WTC11 (cell line): ENCODE data around the gene RASL12. TPM values are rescaled to one million over a fixed set of nuclear protein-coding genes. Genes with fewer than 3 reads are reported as not detected.

Source experiments
- ATAC-seq: fragments of 200-7000 bp; cut with Tn5 transposase; 2 replicates; pipeline ENCODE4 v1.10.0; 2021; ENCODE audit warnings: mild to moderate bottlenecking, moderate library complexity
- CTCF ChIA-PET: fragments of 300-600 bp; sonication (Branson Sonifier 250); formaldehyde crosslinking; loops from one replicate; lab custom pipeline; 2021; ENCODE audit warnings: antibody characterized with exemption; lab: Charles Lee
- POLR2A ChIA-PET: fragments of 350-600 bp; sonication (Branson Sonifier 250); formaldehyde crosslinking; loops from one replicate; lab custom pipeline; 2021; ENCODE audit warnings: antibody characterized with exemption; lab: Charles Lee
- DNase-seq: peaks from one replicate; pipeline ENCODE4 v3.0.0; 2021; ENCODE audit warnings: low spot score
- H3K27ac Mint-ChIP-seq: 2 replicates; pipeline ENCODE4 v1.8.0; 2021; ENCODE audit warnings: mixed read lengths
- H3K27me3 Mint-ChIP-seq: 2 replicates; pipeline ENCODE4 v1.8.0; 2021; ENCODE audit warnings: low read depth, mild to moderate bottlenecking, moderate library complexity, mixed read lengths
- H3K36me3 Mint-ChIP-seq: 2 replicates; pipeline ENCODE4 v1.8.0; 2021; ENCODE audit warnings: mixed read lengths
- H3K4me1 Mint-ChIP-seq: 2 replicates; pipeline ENCODE4 v1.8.0; 2022; ENCODE audit warnings: mixed read lengths
- H3K4me3 Mint-ChIP-seq: 2 replicates; pipeline ENCODE4 v1.8.0; 2021; ENCODE audit warnings: mild to moderate bottlenecking, moderate library complexity, mixed read lengths
- H3K9me3 Mint-ChIP-seq: 2 replicates; pipeline ENCODE4 v1.8.0; 2021; ENCODE audit warnings: mixed read lengths
- ATF6 ChIP-seq: sonication (generic); formaldehyde crosslinking; IDR thresholded peaks from 2 replicates; pipeline ENCODE4 v1.8.1; 2023; ENCODE audit warnings: mild to moderate bottlenecking, missing genetic modification reagents
- CBFB ChIP-seq: sonication (generic); formaldehyde crosslinking; IDR thresholded peaks from 2 replicates; pipeline ENCODE4 v1.8.1; 2022; ENCODE audit warnings: mild to moderate bottlenecking, low read depth, missing genetic modification reagents
- ERG ChIP-seq: fragments of 250-450 bp; sonication (Bioruptor Pico); IDR thresholded peaks from 2 replicates; pipeline ENCODE4 v1.8.0; 2021; ENCODE audit warnings: mild to moderate bottlenecking
- FOXK1 ChIP-seq: sonication (generic); formaldehyde crosslinking; IDR thresholded peaks from 2 replicates; pipeline ENCODE4 v1.8.0; 2022; ENCODE audit warnings: mild to moderate bottlenecking, moderate library complexity, missing genetic modification reagents
- GTF2I ChIP-seq: fragments of 250-450 bp; sonication (Bioruptor Pico); conservative IDR thresholded peaks from 2 replicates; pipeline ENCODE4 v1.4.0; 2021; ENCODE audit warnings: mild to moderate bottlenecking
- HMGA2 ChIP-seq: fragments of 250-450 bp; sonication (Bioruptor Pico); IDR thresholded peaks from 2 replicates; pipeline ENCODE4 v1.4.0; 2021; ENCODE audit warnings: mild to moderate bottlenecking, moderate library complexity
- JAZF1 ChIP-seq: fragments of 250-450 bp; sonication (Bioruptor Pico); IDR thresholded peaks from 2 replicates; pipeline ENCODE4 v1.9.0; 2021; ENCODE audit warnings: moderate library complexity, mild to moderate bottlenecking, inconsistent platforms
- MAX ChIP-seq: sonication (generic); formaldehyde crosslinking; IDR thresholded peaks from 2 replicates; pipeline ENCODE4 v1.8.0; 2022; ENCODE audit warnings: mild to moderate bottlenecking, missing genetic modification reagents
- PRDM15 ChIP-seq: sonication (generic); formaldehyde crosslinking; IDR thresholded peaks from 2 replicates; pipeline ENCODE4 v1.8.0; 2022; ENCODE audit warnings: missing genetic modification reagents
- SMAD4 ChIP-seq: sonication (generic); formaldehyde crosslinking; IDR thresholded peaks from 2 replicates; pipeline ENCODE4 v1.8.0; 2022; ENCODE audit warnings: mild to moderate bottlenecking, missing genetic modification reagents
- SOX15 ChIP-seq: fragments of 250-450 bp; sonication (Bioruptor Pico); IDR thresholded peaks from 2 replicates; pipeline ENCODE4 v1.9.0; 2021; ENCODE audit warnings: mild to moderate bottlenecking
- ZBTB21 ChIP-seq: sonication (generic); formaldehyde crosslinking; IDR thresholded peaks from 2 replicates; pipeline ENCODE4 v1.8.1; 2023; ENCODE audit warnings: mild to moderate bottlenecking, missing genetic modification reagents, borderline replicate concordance
- ZMAT4 ChIP-seq: fragments of 250-450 bp; sonication (Bioruptor Pico); IDR thresholded peaks from 2 replicates; pipeline ENCODE4 v1.9.0; 2021; ENCODE audit warnings: mild to moderate bottlenecking
- ZNF232 ChIP-seq: sonication (generic); formaldehyde crosslinking; IDR thresholded peaks from 2 replicates; pipeline ENCODE4 v1.8.0; 2022; ENCODE audit warnings: mild to moderate bottlenecking, missing genetic modification reagents
- ZNF423 ChIP-seq: fragments of 250-450 bp; sonication (Bioruptor Pico); IDR thresholded peaks from 2 replicates; pipeline ENCODE4 v2.1.2; 2022; ENCODE audit warnings: mild to moderate bottlenecking, moderate library complexity
- total RNA-seq: library from RNA; stranded (reverse); gene quantifications from 3 replicates; pipeline ENCODE4 v1.2.3, GENCODE V29; 2021

Gene RASL12
- total RNA-seq, 1 experiment from 2014 or later, result 5.6 TPM

GRCh38 chr15:65068403-65068788 is 605 bp upstream of the RASL12 start:
- POLR2A ChIA-PET, result interaction anchor here (0.6 to 2.7 kb wide), 4 partner anchors 9 to 34 kb away, joined by 5 to 12 read pairs (median 10); no protein-coding TSS in a partner anchor
- no peak for DNase-seq
- Mint-ChIP-seq H3K36me3 (0 out of 2 replicates have a peak, but pooled peaks cover 2% of the 10 kb centered on the region), H3K4me3 (peak overlapping the region; percentile 73), H3K27ac (no peak overlapping the region), H3K4me1 (peaks cover 38% of the 10 kb centered on the region), H3K9me3 (peaks cover 7% of the 10 kb centered on the region), H3K27me3 (peaks cover 21% of the 10 kb centered on the region)
- CTCF ChIA-PET, result interaction anchor here (0.8 to 20.3 kb wide), 6 partner anchors 9 to 34 kb away, joined by 3 to 292 read pairs (median 61); partner anchors contain the start of gene KBTBD13
- TF ChIP-seq PRDM15, result no peak; the same call in 1 of the 2 replicates
- TF ChIP-seq GTF2I (CRISPR knock-in tag), result no peak
- no peak for TF ChIP-seq ZNF232
- TF ChIP-seq ATF6 (CRISPR knock-in tag), result no peak
- TF ChIP-seq ZMAT4 (CRISPR knock-in tag), result no peak
- ATAC-seq, result no peak

GRCh38 chr15:65067317-65067644 is 510 bp downstream of the RASL12 start:
- peak; percentile 29 for ATAC-seq
- Mint-ChIP-seq H3K27me3 (peaks cover 21% of the 10 kb centered on the region), H3K36me3 (no peaks in the 10 kb centered on the region), H3K9me3 (no peaks in the 10 kb centered on the region), H3K4me1 (peaks cover 38% of the 10 kb centered on the region), H3K4me3 (peak overlapping the region; percentile 76), H3K27ac (no peak overlapping the region)
- ChIA-PET CTCF (interaction anchor here (0.5 to 20.3 kb wide), 9 partner anchors 10 to 260 kb away, joined by 3 to 292 read pairs (median 6); partner anchors contain the start of gene KBTBD13), POLR2A (interaction anchor here (1.0 to 2.7 kb wide), 4 partner anchors 10 to 35 kb away, joined by 3 to 12 read pairs (median 8); no protein-coding TSS in a partner anchor)
- DNase-seq, result no peak
- no peak for TF ChIP-seq ZNF423 (CRISPR knock-in tag)
- no peak for TF ChIP-seq CBFB (CRISPR knock-in tag)
- TF ChIP-seq ZBTB21 (CRISPR knock-in tag), result no peak
- TF ChIP-seq FOXK1 (CRISPR knock-in tag), result no peak
- TF ChIP-seq SOX15, result no peak
- no peak for TF ChIP-seq ERG (CRISPR knock-in tag)
- no peak for TF ChIP-seq HMGA2 (CRISPR knock-in tag)
- TF ChIP-seq MAX (CRISPR knock-in tag), result no peak
- no peak for TF ChIP-seq JAZF1 (CRISPR knock-in tag)
- TF ChIP-seq SMAD4 (CRISPR knock-in tag), result no peak
